GM21423 (cell line): Measurements from ENCODE around the gene WDR64.
A peak's percentile ranks its signal among the peaks of the same experiment; 100 is the strongest.
"Not testable (repeated sequence)": the region's sequence is repeated elsewhere in the genome, so short reads cannot be mapped to it uniquely, and the experiment has no call there.

Experiments used
- ATAC-seq: cut with Tn5 transposase; IDR thresholded peaks from one replicate; pipeline ENCODE4 v1.9.1; 2021; ENCODE audit warnings: mild to moderate bottlenecking, moderate library complexity; ENCODE audit not compliant: unreplicated experiment

Gene WDR64

GRCh38 chr1:241654019-241654418, 1.9 kb downstream of the WDR64 start:
- no peak for ATAC-seq

GRCh38 chr1:241654641-241655040, 2.6 kb downstream of the WDR64 start:
- ATAC-seq: no peak

GRCh38 chr1:241658081-241658793, 6.2 kb downstream of the WDR64 start:
- no peak for ATAC-seq

DNA sequence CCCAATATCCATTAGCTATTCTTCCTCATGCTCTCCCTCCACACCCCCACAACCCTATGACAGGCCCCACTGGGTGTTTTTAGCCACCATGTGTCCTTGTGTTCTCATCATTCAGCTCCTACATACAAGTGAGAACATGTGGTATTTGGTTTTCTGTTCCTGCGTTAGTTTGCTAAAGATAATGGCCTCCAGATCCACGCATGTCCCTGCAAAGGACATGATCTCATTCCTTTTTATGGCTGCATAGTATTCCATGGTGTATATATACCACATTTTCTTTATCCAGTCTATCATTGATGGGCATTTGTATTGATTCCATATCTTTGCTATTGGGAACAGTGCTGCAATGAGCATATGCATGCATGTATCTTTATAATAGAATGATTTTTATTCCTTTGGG, 6.9 kb downstream of the WDR64 start:
- not testable (repeated sequence) for ATAC-seq

DNA sequence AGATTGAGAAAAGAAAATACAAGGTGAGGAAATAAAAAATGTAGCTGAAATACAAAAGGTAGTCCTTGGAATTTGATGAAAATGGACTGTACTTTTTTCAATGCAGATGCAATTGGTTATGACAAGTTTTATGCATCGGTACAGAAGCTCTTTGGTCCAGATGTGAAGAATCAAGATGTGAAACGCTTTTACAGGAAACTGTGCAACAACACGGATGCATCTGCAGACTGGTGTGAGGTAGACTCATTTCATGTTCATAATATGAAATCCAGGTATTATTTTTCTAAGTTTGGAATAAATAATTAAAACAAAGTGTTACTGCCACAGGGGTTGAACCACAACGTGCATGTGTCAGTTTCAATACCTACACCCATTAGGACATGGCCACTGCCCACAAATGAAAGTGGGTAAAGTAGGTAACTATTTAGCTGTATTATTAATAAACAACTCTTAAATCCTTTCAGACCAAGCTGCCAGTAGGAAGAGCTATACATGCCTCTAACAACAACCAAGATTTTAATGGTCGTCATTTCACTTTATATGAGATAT, 8.4 kb downstream of the WDR64 start:
- no peak for ATAC-seq

- ATAC-seq: no peak
Observed at GRCh38 chr1:241666419-241666818, 14.3 kb downstream of the WDR64 start.

DNA sequence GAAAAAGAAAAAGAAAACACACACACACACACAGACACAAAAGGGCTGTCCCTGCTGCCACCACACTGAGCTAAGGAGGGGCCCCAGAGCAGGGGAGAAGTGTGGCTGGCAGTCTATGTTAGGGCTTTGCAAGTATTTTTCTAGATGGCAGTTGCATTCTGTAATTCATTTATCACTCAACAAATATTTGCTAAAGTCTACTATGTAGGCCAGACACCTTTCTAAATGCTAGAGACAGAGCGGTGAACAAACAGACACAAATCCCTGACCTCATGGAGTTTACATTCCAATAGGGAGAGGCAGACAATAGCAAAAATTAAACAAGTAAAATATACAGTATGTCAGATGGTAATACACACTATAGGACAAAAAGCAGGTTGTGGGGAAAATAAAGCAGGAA, 20.2 kb downstream of the WDR64 start:
- no peak for ATAC-seq

GRCh38 chr1:241674805-241675384, 22.8 kb downstream of the WDR64 start:
- ATAC-seq: no peak

DNA sequence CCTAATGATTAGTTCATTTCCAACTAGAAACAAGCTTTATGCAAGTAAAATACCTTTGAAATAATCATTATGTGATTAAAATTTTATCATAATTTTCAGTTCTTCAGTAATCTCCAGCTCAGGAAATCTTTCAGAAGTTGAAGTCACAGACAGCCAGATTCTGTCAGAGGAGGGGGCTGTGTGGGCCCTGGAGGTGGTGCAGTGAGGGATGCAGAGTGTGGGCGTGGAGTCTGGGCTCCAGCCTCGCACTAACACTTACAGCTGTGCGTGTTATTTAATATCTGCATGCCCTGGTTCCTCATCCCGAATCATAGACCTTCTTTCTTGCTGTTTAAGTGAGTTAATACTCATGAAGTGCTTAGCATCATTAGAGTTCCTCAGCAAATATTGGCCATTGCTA, 23.9 kb downstream of the WDR64 start:
- ATAC-seq: no peak

GRCh38 chr1:241677201-241677600, 25.1 kb downstream of the WDR64 start:
- ATAC-seq: peak; percentile 91

- ATAC-seq: no peak
Observed at GRCh38 chr1:241678536-241678935, 26.5 kb downstream of the WDR64 start.

GRCh38 chr1:241679404-241679803, 27.3 kb downstream of the WDR64 start:
- ATAC-seq: no peak

GRCh38 chr1:241679961-241680360, 27.9 kb downstream of the WDR64 start:
- ATAC-seq: no peak

- ATAC-seq: not testable (repeated sequence)
Observed at GRCh38 chr1:241681861-241682448, 29.9 kb downstream of the WDR64 start.

DNA sequence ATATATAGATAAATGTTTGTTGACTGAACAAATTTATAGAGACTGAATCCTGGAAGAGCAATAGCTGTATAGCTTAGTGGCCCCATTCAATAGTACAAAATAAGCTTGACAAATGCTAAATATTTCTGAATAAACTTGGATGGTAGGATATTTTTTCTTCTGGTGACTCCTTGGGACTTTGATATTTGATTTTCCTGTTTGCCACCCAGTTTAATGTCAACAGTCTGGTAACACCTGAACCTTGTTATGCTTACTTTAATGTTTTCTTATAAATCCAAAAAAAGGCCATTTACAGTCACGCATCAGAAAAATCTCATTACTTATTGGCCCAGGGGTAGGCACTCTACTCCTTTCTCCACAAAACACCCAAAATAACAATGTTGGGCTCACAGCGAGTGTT, 30.8 kb downstream of the WDR64 start:
- ATAC-seq: no peak

- ATAC-seq: no peak
Observed at GRCh38 chr1:241684108-241684507, 32.0 kb downstream of the WDR64 start.

GRCh38 chr1:241688940-241689368, 36.9 kb downstream of the WDR64 start:
- no peak for ATAC-seq

- ATAC-seq: no peak
Observed at GRCh38 chr1:241695246-241696171, 43.4 kb downstream of the WDR64 start.

- no peak for ATAC-seq
Observed at GRCh38 chr1:241696172-241696814, 44.2 kb downstream of the WDR64 start.

DNA sequence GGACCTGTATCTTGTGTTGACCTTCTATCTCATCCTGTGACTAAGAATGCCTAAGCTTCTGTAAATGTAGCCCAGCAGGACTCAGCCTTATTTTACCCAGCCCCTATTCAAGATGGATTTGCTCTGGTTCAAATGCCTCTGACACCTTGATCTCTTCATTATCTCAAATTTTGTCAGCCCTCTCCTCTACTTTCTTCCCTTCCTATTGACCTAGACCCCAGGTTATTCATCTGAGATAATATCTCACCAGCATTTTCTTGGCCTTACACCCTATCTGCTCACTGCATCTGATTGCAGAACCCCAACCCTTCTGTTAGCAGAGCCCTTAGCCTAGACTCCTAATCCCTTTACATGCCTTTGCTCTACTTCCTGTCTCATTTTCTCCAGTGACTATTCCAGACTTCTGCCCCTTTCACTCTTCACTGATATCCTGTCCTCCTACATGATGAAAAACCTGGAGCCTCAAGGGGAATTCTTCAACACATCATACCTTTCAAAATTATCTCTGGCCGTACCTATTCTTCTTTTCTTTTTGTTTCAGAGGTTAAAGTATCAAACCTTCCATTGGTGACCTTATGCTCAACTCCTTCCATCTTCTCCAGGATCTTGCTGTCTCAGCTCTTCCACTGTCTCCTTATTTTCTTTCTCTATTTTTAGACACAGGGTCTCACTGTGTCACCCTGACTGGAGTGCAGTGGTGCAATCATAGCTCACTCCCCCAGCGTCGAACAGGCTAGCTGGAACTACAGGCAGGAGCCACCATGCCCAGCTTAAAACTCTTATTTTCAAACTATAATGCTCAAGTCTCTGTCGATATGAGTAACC, 44.9 kb downstream of the WDR64 start:
- no peak for ATAC-seq
